OCI-LY3 (cell line): Measurements from ENCODE around the gene HEMK1.

Experiments
- CTCF ChIP-seq: fragments of 200-600, 300-600 bp; sonication (generic); IDR thresholded peaks from 2 replicates; pipeline ENCODE4 v1.5.1; 2014; ENCODE audit warnings: antibody characterized with exemption, low read length, low read depth
- EZH2phosphoT487 ChIP-seq: fragments of 200-600 bp; shearing (Covaris generic); IDR thresholded peaks from 2 replicates; pipeline ENCODE4 v1.6.1; 2018; ENCODE audit warnings: antibody characterized with exemption, mixed run types, low read depth

- no peak for TF ChIP-seq CTCF
- no peak for TF ChIP-seq EZH2phosphoT487
Observed at GRCh38 chr3:50617911-50618481, 48.7 kb downstream of the HEMK1 start.
